HTR-8/SVneo (cell line): ENCODE results near the gene GSTCD.
"Not testable (repeated sequence)": the region's sequence is repeated elsewhere in the genome, so short reads cannot be mapped to it uniquely, and the experiment has no call there.

ENCODE experiments used
- DNase-seq: peaks from one replicate; pipeline ENCODE4 v3.0.0; 2011; ENCODE audit warnings: low spot score, mixed read lengths; ENCODE audit not compliant: insufficient read length
- FAIRE-seq: peaks from 2 replicates; lab custom pipeline; 2011; peaks lifted over from hg19 to GRCh38; lab: Jason Lieb, UNC

Gene GSTCD, protein sequence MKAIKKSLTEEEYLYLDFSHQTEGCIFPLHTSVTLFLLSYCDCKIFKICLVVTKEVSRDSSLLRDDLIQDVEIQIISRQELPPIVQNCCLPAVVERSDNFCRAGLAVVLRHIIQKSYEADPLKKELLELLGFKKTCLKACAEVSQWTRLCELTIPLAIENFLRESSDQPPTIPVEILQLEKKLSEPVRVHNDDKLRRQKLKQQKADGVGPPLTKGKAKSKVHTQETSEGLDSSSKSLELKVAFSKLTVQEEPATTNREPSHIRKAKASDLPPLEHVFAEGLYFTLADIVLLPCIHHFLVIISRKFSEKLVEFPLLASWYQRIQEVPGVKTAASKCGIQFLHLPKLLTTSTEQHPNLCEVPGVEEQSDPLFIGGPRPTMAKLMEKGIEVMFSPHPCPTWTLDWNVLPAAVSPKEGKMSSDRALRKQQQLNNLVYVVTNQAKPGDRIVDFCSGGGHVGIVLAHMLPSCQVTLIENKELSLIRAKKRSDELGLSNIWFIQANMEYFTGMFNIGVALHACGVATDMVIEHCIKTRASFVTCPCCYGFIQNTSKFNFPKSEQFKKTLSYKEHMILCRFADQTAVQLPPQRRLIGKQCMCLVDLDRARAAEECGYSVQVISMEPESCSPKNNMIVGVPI

DNA sequence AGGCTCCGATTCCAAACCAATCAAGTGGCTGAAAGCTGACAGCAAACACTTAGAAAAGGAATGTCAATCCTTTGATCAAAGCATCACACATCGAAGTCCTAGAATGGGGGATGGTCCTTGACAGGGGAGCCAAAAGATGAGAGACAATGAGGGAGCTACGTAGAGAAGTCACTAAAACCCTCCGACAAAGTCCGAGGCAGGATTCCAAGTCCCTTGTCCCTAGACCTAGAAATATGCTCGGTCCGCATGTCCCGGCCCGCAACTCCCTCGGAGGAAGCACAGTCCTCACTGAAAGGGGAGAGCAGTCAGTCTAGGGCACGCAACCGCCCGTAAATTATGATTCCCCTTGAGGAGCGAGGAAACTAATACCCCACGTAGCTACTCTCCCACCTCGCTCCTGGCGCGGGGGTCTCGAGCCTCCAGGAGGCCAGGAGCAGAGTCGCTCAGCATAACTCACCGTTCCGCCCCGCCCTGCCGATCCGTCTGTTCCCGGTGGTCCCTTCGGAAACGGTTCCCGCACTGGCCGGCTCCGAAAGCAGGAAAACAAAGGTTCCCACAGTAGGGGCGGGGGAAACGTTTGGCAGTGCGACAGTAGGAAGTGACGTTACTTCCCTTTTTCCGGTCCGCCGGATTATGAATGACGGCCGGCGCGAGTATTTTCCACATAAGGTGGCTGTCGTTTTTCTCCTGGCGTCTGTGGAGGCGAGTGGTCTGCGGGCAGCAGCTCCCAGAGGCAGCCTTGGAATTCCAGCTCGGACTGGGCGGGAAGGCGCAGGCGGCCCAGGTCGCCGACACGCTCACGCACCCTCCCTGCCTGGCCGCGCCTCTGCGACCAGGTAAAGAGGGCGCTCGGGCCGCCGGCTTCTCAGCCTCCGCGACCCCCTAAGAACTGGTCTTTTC lies at the start of gene GSTCD, which contains the start of gene INTS12:
Gene GSTCD, plus strand, starts transcription at position 604 of the 900 bp plus-strand sequence. CDS start 8,830 bp downstream, outside the sequence.
Gene INTS12, minus strand, starts transcription at position 509 of the 900 bp plus-strand sequence. CDS start 8,684 bp downstream, outside the sequence.
- FAIRE-seq: peak; percentile 62

GRCh38 chr4:105659190-105659589 lies 49.4 kb upstream of the GSTCD start:
- FAIRE-seq (no peak), DNase-seq (no peak)

More for the DNA sequence above, at the start of gene GSTCD, which contains the start of gene INTS12:
- DNase-seq: peak; percentile 67

GRCh38 chr4:105661028-105661427 lies 47.6 kb upstream of the GSTCD start:
- no peak for FAIRE-seq
- DNase-seq: no peak

- no peak for FAIRE-seq
- DNase-seq: no peak
Observed at GRCh38 chr4:105662935-105663675, 45.5 kb upstream of the GSTCD start.

- DNase-seq (peak; percentile 2), FAIRE-seq (no peak)
Observed at GRCh38 chr4:105666693-105667092, 41.9 kb upstream of the GSTCD start.

GRCh38 chr4:105670684-105671083 lies 37.9 kb upstream of the GSTCD start:
- no peak for DNase-seq
- no peak for FAIRE-seq

DNA sequence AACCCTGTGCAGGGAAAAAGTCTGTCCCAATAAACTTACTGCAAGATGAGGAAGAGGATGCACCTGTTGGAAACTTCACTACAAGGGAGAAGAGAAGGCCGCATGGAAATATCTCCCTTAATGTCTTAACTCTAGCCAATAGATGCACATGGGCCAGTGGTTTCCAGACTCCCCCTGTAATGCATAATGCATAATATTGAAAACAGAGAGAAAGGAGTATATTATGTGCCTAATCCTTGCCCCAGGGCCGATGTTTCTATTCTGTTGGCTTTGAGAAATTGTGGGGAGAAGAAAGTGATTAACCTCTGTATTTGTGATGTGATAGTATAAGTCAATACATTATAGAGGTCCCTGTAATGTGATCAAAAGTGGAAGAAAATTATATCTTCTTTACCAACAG lies 37.3 kb upstream of the GSTCD start:
- FAIRE-seq (no peak), DNase-seq (no peak)

- FAIRE-seq (no peak), DNase-seq (no peak)
Observed at GRCh38 chr4:105674011-105674410, 34.6 kb upstream of the GSTCD start.

DNA sequence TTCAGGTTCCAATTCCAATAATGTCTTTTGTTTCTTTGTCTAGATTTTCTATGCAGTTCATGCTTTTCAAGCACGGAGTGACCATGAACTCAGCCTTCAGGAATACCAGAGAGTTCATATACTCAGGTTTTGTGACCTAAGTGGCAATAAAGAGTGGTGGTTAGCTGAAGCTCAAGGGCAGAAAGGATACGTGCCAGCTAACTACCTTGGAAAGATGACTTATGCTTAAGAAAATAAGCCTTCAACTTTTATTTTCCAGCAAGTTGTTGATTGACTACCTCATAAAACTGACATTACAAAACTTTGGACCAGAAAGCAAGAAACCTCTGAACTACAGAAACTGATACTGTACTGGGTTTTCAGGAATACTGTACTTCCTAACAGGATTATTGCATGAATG lies 30.9 kb upstream of the GSTCD start:
- DNase-seq (no peak), FAIRE-seq (no peak)

- DNase-seq: no peak
Observed at GRCh38 chr4:105679186-105679585, 29.4 kb upstream of the GSTCD start.

DNA sequence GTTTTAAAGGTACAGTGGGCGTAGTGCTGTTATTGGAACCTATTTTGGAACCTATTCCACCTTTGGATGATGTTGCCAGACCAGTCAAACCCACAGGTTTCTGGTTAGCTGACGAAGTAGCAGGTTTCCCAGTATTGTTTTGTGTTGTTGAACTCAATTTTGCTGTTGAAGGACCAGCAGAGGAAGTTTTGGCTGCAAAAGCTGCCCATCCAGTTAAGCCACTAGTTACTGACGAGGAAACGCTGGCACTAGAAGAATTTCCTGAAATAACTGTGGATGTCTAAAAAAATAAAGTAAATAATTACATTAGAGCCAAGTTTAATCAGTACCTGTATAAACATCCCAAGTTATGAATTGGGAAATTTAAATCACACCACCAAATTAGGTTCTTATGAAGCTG lies 25.5 kb upstream of the GSTCD start:
- no peak for FAIRE-seq

More at GRCh38 chr4:105679186-105679585, 29.4 kb upstream of the GSTCD start:
- FAIRE-seq: no peak

DNA sequence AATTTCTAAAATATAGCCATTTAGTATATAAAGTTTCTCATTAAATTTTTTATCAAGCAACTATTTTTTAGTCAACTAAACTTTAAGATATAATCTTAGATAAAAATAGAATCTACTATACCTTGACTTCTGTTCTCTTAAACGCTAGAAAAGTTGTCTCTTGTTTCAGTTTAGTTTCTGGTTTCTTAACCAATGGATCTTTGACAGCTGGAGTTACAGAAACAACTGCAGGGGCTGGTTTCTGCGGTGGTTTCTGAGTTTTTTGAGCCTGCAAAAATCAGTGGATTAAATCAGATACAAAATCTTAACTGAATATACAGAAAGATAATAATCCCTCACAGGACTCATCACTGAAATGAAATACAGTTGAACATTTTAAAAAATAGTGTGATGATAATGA lies 22.0 kb upstream of the GSTCD start:
- no peak for DNase-seq
- FAIRE-seq: no peak

More for the DNA sequence above, 25.5 kb upstream of the GSTCD start:
- DNase-seq: no peak

DNA sequence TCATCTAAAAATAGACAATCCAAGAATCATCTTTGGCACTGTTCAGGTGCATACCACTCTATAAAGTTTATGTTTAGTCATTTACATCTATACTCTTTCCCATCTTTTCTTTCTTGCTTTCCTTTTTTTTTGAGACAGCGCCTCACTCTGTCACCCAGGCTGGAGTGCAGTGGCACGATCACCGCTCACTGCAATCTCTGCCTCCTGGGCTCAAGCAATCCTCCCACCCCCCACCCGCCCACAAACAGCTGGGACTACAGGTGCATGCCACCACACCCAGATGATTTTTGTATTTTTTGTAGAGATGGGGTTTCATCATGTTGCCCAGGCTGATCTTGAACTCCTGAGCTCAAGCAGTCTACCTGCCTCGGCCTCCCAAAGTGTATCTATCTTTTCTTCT lies 13.8 kb upstream of the GSTCD start:
- not testable (repeated sequence) for DNase-seq, FAIRE-seq

DNA sequence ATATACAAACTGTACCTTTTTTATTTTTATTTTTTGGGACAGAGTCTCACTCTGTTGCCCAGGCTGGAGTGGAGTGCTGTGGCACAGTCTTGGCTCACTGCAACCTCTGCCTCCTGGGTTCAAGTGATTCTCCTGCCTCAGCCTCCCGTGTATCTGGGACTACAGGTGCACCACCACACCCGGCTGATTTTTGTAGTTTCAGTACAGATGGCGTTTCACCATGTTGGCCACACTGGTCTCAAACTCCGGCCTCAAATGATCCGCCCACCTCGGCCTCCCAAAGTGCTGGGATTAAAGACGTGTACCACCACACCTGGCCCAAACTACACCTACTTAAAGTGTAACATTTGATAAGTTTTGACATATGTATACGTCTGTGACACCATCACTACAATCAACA lies 12.8 kb upstream of the GSTCD start:
- DNase-seq, FAIRE-seq: not testable (repeated sequence)

DNA sequence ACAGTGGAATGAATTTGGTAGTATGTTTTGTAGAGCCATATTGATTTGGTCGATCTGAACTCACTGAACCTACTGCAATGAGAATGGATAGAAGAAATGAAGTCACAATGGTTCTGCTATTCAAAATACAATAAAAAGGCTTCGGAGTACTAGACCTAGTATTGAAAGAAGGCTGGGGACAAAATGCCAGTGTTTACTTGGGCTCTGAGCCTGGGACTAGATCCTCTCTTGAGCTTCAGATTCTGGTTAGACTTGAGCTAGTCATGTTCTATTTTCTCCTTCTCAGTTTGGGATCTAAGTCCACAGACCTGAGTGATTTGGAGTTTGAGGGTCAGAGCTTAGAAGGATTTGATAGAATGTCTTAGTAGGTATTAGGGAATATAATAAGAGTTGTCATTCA lies 10.0 kb upstream of the GSTCD start:
- no peak for FAIRE-seq
- no peak for DNase-seq

DNA sequence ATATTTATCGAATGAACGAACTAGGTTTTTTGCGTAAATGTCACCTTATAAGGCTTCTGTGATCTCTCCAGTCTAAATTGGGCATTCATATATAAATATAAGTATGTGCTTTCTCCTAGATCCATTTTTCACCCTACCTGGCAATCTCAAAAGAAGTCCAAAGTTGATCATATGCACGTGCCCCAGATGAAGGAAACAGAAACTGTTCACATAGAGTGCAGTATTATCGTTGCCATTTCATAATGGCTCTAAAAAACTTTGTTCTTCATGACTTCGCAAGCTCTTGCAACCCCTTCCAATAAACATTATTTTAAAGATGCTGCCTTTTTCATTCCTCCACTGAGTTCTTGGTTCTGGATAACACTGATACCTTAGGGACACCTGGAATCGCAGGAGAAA lies 803 bp upstream of the GSTCD start:
- FAIRE-seq: no peak
- no peak for DNase-seq

DNA sequence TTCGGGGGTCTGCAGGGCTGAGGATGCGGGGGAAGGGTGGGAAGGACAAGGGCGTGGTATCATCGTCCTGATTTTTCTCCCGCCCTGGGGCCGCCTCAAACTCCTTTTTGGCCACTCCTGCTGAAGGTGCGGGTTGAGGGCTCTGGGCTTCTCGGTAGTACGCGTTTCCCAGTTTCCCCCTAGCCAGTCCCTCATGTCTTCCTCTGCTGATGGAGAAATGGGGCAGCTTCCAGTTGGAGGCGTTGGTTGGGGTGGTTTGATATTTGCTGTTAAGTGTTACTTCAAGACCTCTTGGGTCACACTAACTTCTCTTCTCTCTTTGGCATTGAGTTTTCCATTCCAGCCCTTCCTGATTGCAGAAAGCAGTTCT lies 482 bp downstream of the GSTCD start:
- FAIRE-seq (no peak), DNase-seq (peak; percentile 0)

DNA sequence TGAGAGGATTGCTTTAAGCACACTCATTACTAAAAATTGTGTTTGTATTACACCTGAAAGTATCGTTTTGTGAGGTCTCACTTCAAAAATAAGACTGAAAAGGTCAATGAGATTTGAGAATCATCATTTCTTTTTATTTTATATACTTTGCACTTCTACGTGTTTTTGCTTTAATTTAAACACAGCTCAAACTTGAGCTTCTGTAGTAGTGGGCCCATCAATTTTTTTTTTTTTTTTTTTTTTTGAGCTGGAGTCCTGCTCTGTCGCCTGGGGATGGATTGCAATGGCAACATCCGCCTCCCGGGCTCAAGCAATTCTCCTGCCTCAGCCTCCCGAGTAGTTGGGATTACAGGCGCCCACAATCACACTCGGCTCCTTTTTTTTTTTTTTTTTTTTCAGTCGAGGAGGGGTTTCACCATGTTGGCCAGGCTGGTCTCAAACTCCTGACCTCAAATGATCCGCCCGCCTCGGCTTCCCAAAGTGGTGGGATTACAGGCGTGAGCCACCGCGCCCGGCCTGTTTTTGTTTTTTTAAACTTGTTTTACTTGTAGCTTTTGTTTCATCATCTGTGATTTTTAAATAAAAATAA lies 1.5 kb downstream of the GSTCD start:
- DNase-seq: no peak
- no peak for FAIRE-seq

- DNase-seq (no peak), FAIRE-seq (no peak)
Observed at GRCh38 chr4:105710678-105711077, 2.1 kb downstream of the GSTCD start.
